ENCODE data around the gene TSPAN1. TPM values are rescaled to one million over a fixed set of nuclear protein-coding genes. Genes with fewer than 3 reads are reported as not detected.

The TSPAN1 gene
- total RNA-seq, 4 donors from 2014 or later, result 2.1 to 7.8 (median 3.3) TPM

DNA sequence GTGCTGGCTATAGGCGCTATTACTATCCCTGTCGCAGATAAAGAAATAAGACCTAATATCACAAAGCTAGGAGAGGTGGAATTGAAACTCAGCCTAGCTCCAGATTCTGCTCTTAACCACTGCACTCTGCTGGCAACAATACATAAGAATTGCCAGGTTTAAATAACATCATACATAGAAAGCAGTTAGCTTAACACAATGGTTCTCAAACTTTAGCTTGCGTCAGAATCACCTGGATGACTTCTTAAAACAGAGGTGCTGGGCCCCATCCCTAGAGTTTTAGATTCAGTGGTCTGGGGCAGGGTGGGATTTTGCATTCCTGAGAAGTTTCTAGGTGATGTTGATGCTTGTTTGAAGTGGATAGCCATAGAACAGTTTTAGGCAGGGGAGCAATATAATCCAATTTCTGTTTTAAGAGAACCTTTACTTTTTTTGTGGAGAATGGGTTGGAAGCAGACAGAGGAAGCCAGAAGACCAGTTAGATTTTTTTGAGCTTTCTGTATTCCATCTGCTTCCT, 24.4 kb downstream of the TSPAN1 start:
- Histone ChIP-seq H3K4me3 (peak overlapping the region; percentile 78), H3K9me3 (no peaks in the 10 kb centered on the region), H3K27ac (no peak overlapping the region), H3K4me1 (peaks cover 42% of the 10 kb centered on the region), H3K27me3 (no peaks in the 10 kb centered on the region), H3K36me3 (peaks cover 15% of the 10 kb centered on the region)
- no peak for DNase-seq (ENCODE audit: low spot score in 2 of 2)
- TF ChIP-seq POLR2AphosphoS5 (IDR thresholded peaks at IDR 0.05) (no peak), EP300 (IDR thresholded peaks at IDR 0.05) (no peak), POLR2A (IDR thresholded peaks at IDR 0.05) (no peak)
- TF ChIP-seq, protein P1, sequence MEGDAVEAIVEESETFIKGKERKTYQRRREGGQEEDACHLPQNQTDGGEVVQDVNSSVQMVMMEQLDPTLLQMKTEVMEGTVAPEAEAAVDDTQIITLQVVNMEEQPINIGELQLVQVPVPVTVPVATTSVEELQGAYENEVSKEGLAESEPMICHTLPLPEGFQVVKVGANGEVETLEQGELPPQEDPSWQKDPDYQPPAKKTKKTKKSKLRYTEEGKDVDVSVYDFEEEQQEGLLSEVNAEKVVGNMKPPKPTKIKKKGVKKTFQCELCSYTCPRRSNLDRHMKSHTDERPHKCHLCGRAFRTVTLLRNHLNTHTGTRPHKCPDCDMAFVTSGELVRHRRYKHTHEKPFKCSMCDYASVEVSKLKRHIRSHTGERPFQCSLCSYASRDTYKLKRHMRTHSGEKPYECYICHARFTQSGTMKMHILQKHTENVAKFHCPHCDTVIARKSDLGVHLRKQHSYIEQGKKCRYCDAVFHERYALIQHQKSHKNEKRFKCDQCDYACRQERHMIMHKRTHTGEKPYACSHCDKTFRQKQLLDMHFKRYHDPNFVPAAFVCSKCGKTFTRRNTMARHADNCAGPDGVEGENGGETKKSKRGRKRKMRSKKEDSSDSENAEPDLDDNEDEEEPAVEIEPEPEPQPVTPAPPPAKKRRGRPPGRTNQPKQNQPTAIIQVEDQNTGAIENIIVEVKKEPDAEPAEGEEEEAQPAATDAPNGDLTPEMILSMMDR (IDR thresholded peaks at IDR 0.05), result no peak
- WGBS, result 89% methylated on average over 3 of the region's 3 CpGs

DNA sequence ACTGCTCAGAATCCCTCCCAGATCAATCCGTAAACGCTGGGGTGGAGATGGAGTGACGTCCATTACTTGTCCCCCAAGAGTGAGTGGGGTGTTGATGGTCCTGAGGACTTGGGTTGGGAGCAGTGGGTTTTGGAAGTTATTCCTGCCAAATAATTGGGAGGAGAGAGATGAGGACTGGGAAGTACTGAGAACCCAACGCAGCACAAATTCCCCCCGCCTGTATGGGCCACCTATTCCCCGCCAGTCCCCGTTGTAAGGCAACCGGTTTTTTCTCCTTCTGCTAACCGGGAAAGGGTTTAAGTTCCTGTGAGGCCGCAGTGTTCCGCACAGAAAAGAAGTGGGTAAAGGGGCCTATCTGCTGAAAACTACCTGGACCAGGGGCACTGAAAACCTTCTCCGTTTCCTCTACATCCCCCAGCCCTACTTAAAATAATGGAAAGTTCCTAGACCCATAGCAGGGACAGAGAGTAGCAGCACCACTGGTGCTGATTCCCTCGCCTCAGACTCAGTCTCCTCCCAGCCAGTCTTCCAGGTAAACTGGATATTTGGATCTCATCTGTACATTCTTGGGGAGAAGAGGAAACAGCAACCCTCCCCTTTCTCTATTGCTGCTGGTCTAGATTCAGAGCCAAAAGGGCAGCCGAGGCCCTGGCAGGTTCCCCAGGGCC, 29.0 kb downstream of the TSPAN1 start:
- no peaks in the 10 kb centered on the region for H3K9me3 ChIP-seq
- H3K27ac ChIP-seq, result peak overlapping the region; percentile 60
- peaks cover 43% of the 10 kb centered on the region for H3K4me1 ChIP-seq
- DNase-seq (ENCODE audit: low spot score in 2 of 2), result no peak
- H3K27me3 ChIP-seq, result no peaks in the 10 kb centered on the region
- no peak for TF ChIP-seq EP300 (IDR thresholded peaks at IDR 0.05)
- no peak for TF ChIP-seq POLR2AphosphoS5 (IDR thresholded peaks at IDR 0.05)
- TF ChIP-seq, protein P1 (IDR thresholded peaks at IDR 0.05), result no peak
- no peak for TF ChIP-seq POLR2A (IDR thresholded peaks at IDR 0.05)
- WGBS, result 12% methylated on average over 14 of the region's 14 CpGs
- peak overlapping the region; percentile 68 for H3K4me3 ChIP-seq
- H3K36me3 ChIP-seq, result no peaks in the 10 kb centered on the region

GRCh38 chr1:46204406-46204742, 29.5 kb downstream of the TSPAN1 start:
- Histone ChIP-seq H3K27ac (peak overlapping the region; percentile 60), H3K4me3 (peak overlapping the region; percentile 68), H3K27me3 (no peaks in the 10 kb centered on the region), H3K4me1 (peaks cover 38% of the 10 kb centered on the region), H3K9me3 (no peaks in the 10 kb centered on the region), H3K36me3 (no peaks in the 10 kb centered on the region)
- TF ChIP-seq POLR2AphosphoS5 (IDR thresholded peaks at IDR 0.05) (no peak), POLR2A (IDR thresholded peaks at IDR 0.05) (no peak), EP300 (IDR thresholded peaks at IDR 0.05) (no peak)
- TF ChIP-seq, protein P1 (IDR thresholded peaks at IDR 0.05), result no peak
- no peak for DNase-seq (ENCODE audit: low spot score in 2 of 2)
- 7% methylated on average over 2 of the region's 5 CpGs for WGBS

DNA sequence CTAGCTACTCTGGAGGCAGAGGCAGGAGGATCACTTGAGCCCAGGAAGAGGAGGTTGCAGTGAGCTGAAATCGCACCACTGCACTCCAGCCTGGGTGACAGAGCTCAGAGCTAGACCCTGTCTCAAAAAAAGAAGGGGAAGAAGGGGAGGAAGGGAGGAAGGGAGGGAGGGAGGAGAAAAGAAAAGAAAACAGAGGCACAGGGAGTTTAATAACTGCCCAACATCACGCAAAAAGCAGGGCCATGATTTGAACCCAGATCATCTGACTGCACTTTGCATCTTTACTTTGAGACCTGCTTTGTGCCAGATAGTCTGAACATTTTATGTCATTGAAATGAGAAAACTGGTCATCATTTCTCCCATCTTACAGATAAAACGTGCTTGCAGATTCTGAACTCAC, 30.3 kb downstream of the TSPAN1 start:
- no peak overlapping the region for H3K4me3 ChIP-seq

GRCh38 chr1:46205791-46206190, 30.9 kb downstream of the TSPAN1 start:
- no peak for DNase-seq (ENCODE audit: low spot score in 2 of 2)
- H3K9me3 ChIP-seq, result no peaks in the 10 kb centered on the region
- no peaks in the 10 kb centered on the region for H3K36me3 ChIP-seq
- H3K27me3 ChIP-seq, result no peaks in the 10 kb centered on the region
- TF ChIP-seq, protein P1 (IDR thresholded peaks at IDR 0.05), result no peak
- TF ChIP-seq EP300 (IDR thresholded peaks at IDR 0.05), result no peak
- no peak for TF ChIP-seq POLR2AphosphoS5 (IDR thresholded peaks at IDR 0.05)
- no peak for TF ChIP-seq POLR2A (IDR thresholded peaks at IDR 0.05)
- no peak overlapping the region for H3K27ac ChIP-seq
- H3K4me3 ChIP-seq, result no peak overlapping the region
- 63% methylated on average over 3 of the region's 3 CpGs for WGBS
- H3K4me1 ChIP-seq, result peaks cover 38% of the 10 kb centered on the region

More for the DNA sequence above, 30.3 kb downstream of the TSPAN1 start:
- Histone ChIP-seq H3K36me3 (no peaks in the 10 kb centered on the region), H3K27ac (no peak overlapping the region), H3K27me3 (no peaks in the 10 kb centered on the region), H3K9me3 (no peaks in the 10 kb centered on the region), H3K4me1 (peaks cover 38% of the 10 kb centered on the region)
- WGBS, result 59% methylated on average over 3 of the region's 3 CpGs
- TF ChIP-seq, protein P1 (IDR thresholded peaks at IDR 0.05), result no peak
- no peak for DNase-seq (ENCODE audit: low spot score in 2 of 2)
